GM19193 (cell line): ENCODE data around the gene CER1.

ENCODE experiments used
- POLR2A ChIP-seq: IDR thresholded peaks from 4 replicates; pipeline ENCODE4 v1.6.1; 2011; ENCODE audit not compliant: insufficient read depth, insufficient read length; ENCODE audit errors: extremely low read depth

Gene CER1

GRCh38 chr9:14741369-14741768, 18.8 kb upstream of the CER1 start:
- TF ChIP-seq POLR2A, result no peak

GRCh38 chr9:14733133-14733532, 10.6 kb upstream of the CER1 start:
- TF ChIP-seq POLR2A, result no peak

GRCh38 chr9:14731294-14731981, 8.9 kb upstream of the CER1 start:
- no peak for TF ChIP-seq POLR2A

- no peak for TF ChIP-seq POLR2A
Measured at GRCh38 chr9:14730461-14730898, 7.9 kb upstream of the CER1 start.

GRCh38 chr9:14723301-14723700, 768 bp upstream of the CER1 start:
- TF ChIP-seq POLR2A, result no peak

GRCh38 chr9:14719231-14719923, 3.2 kb downstream of the CER1 start:
- no peak for TF ChIP-seq POLR2A

- no peak for TF ChIP-seq POLR2A
Measured at GRCh38 chr9:14715102-14715501, 7.4 kb downstream of the CER1 start.

GRCh38 chr9:14713187-14713767, 9.3 kb downstream of the CER1 start:
- TF ChIP-seq POLR2A, result no peak

- TF ChIP-seq POLR2A, result no peak
Measured at GRCh38 chr9:14710804-14711203, 11.7 kb downstream of the CER1 start.

GRCh38 chr9:14706530-14707140, 15.9 kb downstream of the CER1 start:
- no peak for TF ChIP-seq POLR2A

- TF ChIP-seq POLR2A, result no peak
Measured at GRCh38 chr9:14705079-14705478, 17.5 kb downstream of the CER1 start.

- no peak for TF ChIP-seq POLR2A
Measured at GRCh38 chr9:14704281-14704680, 18.3 kb downstream of the CER1 start.

- TF ChIP-seq POLR2A, result no peak
Measured at GRCh38 chr9:14702200-14702720, 20.3 kb downstream of the CER1 start.

- TF ChIP-seq POLR2A, result peak; percentile 82
Measured at GRCh38 chr9:14693251-14693861, 29.2 kb downstream of the CER1 start, which contains the start of gene ZDHHC21. Gene ZDHHC21 (minus strand): TSS chr9:14693432. CDS start chr9:14674340, 19,092 bp downstream.
